Activated T-cell treated with anti-CD3 and anti-CD28 coated beads, Interleukin-2, amount 50 U/mL, for 72 hours (primary cell): Measurements from ENCODE around the gene SCGN. TPM values are rescaled to one million over a fixed set of nuclear protein-coding genes. Genes with fewer than 3 reads are reported as not detected.

Source experiments
- total RNA-seq, 2 donors: library from RNA; stranded (reverse); gene quantifications; one replicate each; pipeline ENCODE4 v1.2.3, GENCODE V29; 2022

SCGN gene
- total RNA-seq, 2 donors from 2014 or later: not detected

Other genes with a start within 250 kb of the SCGN start
- not detected for gene SLC17A4, start 102.5 kb downstream of the SCGN start, total RNA-seq
- gene SLC17A1, start 179.8 kb downstream of the SCGN start, total RNA-seq: under 1 TPM in 1 of 2 donors, not detected in 1; 0.29 TPM
- 1 to 10 TPM; 1.7 to 2.5 TPM for gene SLC17A3, start 222.0 kb downstream of the SCGN start, total RNA-seq